ENCODE measurements around the gene S100A16. TPM values are rescaled to one million over a fixed set of nuclear protein-coding genes. Genes with fewer than 3 reads are reported as not detected.

S100A16 gene, protein sequence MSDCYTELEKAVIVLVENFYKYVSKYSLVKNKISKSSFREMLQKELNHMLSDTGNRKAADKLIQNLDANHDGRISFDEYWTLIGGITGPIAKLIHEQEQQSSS
- total RNA-seq, result 44.3 TPM
- long read RNA-seq, transcript S100A16-203 (3 exons, 956 nt), result minor isoform, 13 of 56 reads
- long read RNA-seq, transcript S100A16-204 (3 exons, 1,118 nt), result major isoform, 37 of 56 reads
- long read RNA-seq, partial matches to known transcripts, result 4 of 56 reads
- long read RNA-seq, other reads (novel, unspliced or antisense), result 1 of 56 reads

DNA sequence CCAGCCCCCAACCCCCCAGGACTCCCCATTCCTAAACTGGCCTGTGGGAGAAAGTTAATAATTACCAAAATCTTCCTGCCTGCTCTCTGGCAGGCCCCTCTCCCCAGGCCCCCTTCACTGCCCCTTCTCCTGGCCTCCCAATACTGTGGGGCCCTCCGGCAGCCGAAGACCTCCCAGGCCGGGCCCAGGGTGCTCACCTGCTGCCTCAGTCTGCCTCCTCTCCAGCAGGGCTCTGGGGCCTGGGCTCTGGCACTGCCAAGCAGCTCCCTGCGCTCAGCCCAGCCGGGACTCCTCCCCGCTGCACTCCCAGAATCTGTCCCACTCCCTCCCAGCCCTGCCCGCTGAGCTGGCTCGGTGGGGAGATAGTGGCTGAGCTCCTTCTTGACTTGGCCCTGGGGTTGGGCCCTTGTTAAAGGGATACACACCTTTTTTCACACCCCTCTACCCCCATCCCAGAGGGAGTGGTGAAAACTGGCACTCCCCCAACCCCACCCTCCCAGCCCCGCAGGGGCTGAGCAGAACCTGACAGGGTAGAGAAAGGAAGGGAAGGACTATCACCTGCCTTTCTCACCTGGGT, at the start of gene S100A16:
Gene S100A16, minus strand, starts transcription at position 383 of the 577 bp plus-strand sequence. CDS start 4,986 bp downstream, outside the sequence.
- peak; percentile 86 for ATAC-seq (ENCODE audit: poor library complexity)
- intact Hi-C loops (cut with DNase I), result no loop called here
- peak; percentile 86 for DNase-seq

DNA sequence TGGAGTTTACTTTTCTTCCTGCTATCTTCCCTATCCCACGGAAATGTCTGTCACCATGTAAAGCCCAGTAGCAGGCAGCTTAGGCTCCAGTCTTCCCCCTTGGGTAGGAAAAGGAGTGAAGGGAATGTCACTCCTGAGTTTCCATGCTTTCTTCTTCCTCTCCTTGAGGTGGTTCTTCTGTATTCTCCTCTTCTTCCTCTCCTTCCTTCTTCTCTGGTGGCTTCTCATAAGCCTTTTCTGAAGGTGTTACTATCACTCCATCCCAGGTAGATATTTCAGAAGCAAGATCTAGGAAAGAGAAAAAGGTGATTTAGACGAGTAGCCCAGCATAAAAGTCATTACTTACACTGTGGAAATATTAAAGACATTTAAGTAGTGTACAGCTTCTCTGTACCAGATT, 49.3 kb upstream of the S100A16 start:
- no peak for ATAC-seq (ENCODE audit: poor library complexity)
- DNase-seq, result no peak
- intact Hi-C loops (cut with DNase I), result loop anchor here (10.0 kb wide), 1 partner anchor 87 kb away; no protein-coding TSS in a partner anchor

DNA sequence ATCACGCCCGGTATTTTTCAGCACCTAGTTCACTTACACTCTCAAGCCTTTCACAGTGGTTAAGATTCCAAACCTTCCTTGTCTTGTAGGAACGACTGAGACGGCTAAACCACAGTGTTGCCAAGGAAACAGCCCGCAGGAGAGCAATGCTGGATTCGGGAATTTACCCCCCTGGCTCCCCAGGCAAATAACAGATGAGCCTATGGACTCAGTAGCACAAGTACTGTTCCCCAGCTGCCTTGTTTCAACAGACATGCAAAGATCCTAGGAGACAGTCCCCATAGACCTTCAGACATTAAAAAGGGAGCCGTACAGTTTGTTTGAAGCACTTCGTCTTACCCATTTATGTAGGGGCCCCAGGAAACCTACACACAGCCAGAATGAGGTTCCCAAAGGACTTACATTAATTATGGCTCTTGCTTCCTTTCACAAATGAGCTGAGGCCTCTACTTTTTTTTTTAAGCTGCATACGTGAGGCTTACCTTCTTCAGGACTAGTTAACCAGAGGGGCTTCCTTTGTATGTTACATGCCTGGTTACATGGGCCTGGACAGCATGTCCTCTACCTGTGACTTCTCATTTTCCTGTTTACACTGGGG, 48.3 kb upstream of the S100A16 start:
- DNase-seq (no peak), ATAC-seq (ENCODE audit: poor library complexity) (no peak)
- intact Hi-C loops (cut with DNase I), result loop anchor here (10.0 kb wide), 1 partner anchor 86 kb away; no protein-coding TSS in a partner anchor

DNA sequence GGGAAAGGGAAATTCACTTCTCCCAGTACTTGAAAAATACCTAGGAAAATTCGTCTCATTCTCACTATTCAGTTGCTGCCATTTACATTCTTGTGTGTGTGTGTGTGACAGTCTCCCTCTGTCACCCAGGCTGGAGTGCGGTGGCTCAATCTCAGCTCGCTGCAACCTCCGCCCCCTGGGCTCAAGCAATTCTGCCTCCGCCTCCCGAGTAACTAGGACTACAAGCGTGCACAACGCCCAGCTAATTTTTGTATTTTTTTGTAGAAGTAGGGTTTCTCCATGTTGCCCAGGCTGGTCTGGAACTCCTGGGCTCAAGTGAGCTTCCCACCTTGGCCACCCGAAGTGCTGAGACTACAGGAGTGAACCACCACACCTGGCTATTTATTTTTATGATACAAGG, 46.7 kb upstream of the S100A16 start:
- ATAC-seq (ENCODE audit: poor library complexity) (no peak), DNase-seq (no peak)
- intact Hi-C loops (cut with DNase I), result loop anchor here (10.0 kb wide), 1 partner anchor 85 kb away; no protein-coding TSS in a partner anchor

DNA sequence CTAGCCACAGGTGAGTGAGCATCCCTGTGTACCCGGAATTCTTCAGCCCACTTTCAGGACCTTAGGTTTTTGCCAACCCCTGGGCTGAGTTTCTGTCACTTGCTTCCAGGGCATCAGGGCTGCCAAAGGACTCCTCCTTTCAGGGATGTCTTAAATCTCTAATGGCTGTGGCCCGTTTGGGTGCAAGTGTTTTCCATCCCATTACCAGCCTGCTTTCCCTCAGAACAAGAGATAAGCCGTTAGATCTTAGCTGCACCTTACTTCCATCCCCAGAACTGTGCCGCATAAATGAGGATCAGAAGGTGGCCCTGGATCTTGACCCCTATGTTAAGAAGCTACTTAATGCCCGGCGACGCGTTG, 46.2 kb upstream of the S100A16 start:
- ATAC-seq (ENCODE audit: poor library complexity), result no peak
- intact Hi-C loops (cut with DNase I), result no loop called here
- DNase-seq, result no peak

DNA sequence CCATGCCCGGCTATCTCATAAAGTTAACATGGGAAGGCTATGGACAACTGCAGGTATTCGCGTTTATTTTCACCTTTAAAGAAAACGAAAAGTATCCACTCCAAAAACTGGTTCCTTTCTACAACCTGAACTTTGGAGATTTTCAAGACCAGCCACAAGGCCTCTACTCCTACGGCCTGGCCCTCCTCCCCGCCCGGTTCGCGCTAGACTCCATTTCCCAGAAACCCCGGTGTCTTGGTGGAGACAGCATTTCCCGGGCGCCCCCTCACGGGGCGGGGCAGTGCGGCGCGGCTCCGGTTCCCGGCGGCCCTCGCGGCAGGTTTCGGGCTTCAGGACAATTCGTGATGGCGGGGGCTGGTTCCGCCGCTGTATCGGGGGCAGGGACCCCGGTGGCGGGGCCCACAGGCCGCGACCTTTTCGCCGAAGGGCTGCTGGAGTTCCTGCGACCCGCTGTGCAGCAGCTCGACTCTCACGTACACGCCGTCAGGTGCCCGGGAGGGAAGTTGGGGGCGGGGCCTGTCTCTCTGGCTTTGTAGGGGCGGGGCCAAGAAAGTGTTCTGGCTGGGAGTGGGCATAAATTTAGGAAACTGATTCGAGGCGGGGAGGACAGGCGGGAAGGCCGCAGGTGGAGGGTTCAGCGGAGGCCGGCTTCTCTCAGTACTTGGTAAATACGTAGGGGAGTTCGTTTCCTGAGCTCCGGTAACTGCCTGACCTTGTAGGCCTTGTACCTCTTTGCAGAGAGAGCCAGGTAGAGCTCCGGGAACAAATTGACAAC, 45.6 kb upstream of the S100A16 start, which contains the start of gene SNAPIN:
Gene SNAPIN, plus strand, starts transcription at position 304 of the 775 bp plus-strand sequence. Its CDS starts 41 bp downstream, at position 345.
- DNase-seq (peak; percentile 95), ATAC-seq (ENCODE audit: poor library complexity) (peak; percentile 98)
- intact Hi-C loops (cut with DNase I), result no loop called here

DNA sequence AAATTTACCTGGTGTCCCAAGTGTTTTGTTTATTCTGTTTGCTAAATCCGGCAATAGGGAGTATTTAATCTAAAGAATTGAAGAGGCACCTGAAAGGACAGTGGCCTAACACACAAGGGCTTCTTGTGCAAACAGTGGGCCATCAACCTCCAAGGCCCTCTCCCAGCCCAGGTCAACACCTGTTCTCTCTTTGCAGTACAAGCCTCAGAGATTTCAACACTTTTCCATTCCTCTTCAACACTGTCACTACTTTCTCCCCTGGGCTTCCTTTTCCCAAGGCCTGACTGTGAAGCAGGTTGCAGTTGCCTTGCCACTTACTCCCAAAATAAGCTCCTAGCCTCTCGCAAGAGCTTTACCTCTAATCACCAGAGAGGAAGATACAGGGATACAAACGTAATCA, 42.4 kb upstream of the S100A16 start:
- DNase-seq (no peak), ATAC-seq (ENCODE audit: poor library complexity) (no peak)
- intact Hi-C loops (cut with DNase I), result no loop called here

DNA sequence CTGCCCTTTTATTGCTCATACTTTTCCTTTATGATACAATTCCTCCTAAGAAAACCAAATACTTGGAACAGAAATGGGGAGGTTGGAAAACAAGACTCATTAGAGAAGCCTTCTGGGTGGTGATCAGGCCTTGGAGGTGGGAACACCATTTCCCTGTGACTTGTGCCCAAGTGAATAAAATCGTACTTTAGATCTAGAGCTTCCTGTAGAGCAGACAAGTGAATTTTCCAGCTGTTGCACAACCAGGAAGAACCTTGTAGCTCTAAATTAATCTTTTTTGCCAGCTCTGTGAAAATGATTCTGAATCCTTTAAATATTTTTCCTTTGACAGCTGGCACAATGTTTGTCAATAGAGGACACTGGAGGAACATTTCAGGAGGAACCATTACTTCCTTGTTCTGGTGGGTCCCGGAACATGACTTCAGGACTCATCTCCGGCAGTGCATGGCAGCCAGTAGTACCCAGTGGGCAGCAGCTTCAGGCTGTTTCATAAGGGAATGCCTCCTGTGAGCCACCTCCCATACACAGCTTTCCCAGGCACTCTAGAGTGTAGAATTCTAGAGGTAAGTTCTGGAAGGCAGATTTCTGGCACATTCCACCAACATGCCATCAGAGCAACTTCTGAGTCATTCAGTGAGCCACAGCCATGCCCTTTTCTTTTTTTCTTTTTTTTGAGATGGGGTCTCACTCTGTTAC, 40.0 kb upstream of the S100A16 start:
- intact Hi-C loops (cut with DNase I), result no loop called here
- ATAC-seq (ENCODE audit: poor library complexity) (no peak), DNase-seq (no peak)

DNA sequence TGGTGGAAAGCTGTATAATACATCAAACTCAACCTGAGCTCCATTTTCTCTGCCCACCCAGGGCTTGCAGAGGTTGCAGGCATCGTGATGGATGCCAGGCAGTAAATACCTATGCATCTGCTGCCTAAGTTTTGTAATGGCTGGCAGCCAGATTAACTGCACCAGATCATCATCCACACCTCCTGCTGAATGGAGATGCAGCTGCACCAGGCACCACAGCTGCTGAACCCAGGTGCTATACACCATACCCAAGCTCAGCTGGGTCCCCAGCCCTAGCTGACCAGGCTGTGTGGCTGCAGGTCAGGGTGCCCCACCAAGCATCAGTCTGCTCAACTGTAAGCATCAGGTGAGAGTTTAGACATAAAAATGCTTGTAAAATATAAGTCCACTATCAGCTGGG, 38.8 kb upstream of the S100A16 start:
- intact Hi-C loops (cut with DNase I), result no loop called here
- DNase-seq (no peak), ATAC-seq (ENCODE audit: poor library complexity) (no peak)

DNA sequence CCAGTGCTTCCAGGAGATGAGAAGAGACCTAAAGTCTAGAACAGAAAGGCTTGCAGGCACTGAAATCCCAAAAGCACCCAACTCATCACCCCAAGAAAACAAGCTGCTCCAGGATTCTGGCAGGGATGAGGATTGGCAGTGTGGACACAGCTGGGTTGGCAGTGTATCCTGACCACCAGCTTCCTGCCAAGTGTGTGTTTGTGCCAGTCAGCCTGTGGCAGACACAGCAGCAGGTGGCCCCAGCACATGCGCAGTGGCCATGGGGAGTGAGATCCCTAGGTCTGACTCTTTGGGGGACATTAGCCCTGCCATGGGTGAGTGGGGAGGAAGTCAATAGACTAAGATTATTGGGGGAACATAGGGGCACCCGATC, 36.9 kb upstream of the S100A16 start:
- intact Hi-C loops (cut with DNase I), result no loop called here
- DNase-seq (peak; percentile 83), ATAC-seq (ENCODE audit: poor library complexity) (peak; percentile 84)

DNA sequence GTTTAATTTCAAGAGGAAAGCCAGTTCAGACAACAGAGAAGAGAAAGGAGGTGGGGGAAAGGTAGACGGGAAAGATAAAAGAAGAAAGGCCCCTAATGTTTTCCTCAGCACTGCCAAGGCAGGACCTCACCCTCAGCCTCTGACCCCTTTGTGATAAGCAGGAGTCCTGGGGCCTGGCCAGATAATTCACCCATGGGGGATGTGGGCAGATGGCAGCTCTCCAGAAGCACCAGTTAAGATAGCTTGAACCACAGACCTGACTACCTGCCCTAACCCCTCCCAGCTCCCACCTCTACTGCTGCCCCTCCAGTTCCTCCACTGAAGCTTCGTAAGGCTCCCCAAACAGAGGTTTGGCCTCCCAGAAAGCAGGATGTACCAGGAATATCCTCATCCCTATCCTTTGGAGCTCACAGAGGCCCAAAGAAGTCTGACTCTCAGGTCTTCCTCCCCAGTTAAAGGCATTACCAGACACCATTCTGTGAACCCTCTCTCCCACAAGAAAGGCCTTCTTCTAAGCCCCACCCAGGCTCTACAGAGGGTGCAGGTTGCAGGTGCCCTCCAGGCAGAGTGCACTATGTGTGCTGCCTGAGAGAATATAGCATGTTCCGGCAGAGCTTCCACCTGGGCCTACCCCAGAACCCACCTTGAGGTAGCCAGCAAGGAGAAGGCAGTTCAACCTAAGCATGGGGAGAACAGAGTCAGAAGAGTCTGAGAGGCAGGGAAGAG, 36.4 kb upstream of the S100A16 start:
- ATAC-seq (ENCODE audit: poor library complexity) (peak; percentile 1), DNase-seq (peak; percentile 22)
- intact Hi-C loops (cut with DNase I), result no loop called here

DNA sequence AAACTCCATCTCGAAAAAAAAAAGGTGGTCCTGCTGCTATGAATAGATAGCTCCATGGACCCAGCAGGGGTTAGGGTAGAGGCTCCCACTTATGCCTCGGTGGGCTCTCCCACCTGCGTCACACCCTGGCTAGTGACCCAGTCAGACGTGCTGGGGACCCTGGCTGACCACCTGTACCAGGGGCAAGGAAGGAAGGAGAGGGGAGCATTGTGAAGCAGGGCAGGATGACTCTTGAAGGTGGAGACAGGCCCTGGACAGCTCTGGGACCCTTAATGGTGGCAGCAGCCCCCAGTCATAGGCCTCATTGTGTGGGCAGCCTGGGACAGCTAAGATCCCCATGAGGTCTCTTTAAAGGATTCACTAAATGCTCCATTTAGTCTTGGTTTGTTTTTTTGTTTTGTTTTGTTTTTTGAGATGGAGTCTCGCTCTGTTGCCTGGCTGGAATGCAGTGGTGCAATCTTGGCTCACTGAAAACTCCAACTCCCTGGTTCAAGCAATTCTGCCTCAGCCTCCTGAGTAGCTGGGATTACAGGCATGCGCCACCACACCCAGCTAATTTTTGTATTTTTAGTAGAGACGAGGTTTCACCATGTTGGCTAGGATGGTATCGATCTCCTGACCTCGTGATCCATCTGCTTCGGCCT, 35.2 kb upstream of the S100A16 start:
- DNase-seq, result peak; percentile 10
- intact Hi-C loops (cut with DNase I), result no loop called here

DNA sequence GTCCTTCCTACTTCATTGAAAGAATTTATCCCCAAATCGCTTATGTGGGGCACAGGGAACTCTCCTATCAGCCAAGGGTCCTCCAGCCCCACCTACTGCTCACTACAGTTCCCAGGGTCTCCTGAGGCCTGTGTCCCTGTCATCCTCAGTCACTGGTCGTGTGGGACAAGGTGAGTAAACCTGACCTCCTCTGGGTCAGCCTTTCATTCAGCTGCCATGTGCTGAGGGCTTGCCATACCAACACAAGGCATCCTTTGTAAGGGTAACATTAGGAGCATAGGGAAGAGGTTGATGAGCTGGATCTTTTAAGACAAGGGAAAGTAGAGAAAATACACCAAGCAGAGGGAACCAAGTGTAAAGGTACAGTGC, 34.4 kb upstream of the S100A16 start:
- intact Hi-C loops (cut with DNase I), result no loop called here
- DNase-seq (no peak), ATAC-seq (ENCODE audit: poor library complexity) (peak; percentile 9)

More for the DNA sequence above, 35.2 kb upstream of the S100A16 start:
- no peak for ATAC-seq (ENCODE audit: poor library complexity)

DNA sequence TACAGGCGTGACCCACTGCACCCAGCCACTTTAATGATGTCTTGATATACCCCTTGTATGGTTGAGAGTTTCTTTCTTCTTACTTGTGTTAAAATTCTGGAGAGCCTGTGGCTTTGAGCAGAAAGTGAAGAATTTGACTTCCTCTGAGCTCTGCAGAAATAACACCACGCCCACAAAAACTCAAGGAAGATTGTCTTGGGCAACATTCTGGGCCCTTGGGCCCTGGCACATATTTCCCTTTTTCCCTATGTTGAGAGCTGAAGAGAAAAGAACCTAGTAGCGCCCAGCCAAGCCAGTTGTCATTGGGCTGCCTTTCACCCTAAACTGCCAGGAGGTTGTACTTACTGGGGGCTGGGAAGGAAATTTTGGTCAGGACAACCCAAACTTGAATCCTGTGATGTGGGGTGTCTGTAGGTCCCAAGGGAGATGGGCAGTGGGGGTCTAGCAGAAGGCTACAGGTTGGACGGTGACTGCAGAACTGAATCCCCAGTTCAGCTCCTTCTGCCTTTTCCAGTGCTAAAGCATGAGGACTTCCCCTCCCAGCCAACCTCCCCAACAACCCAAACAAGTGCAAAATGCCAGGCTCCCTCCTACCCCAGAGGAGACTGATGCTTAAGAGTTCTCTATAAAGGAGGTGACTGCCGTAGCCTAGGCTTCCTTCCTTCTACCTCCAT, 33.9 kb upstream of the S100A16 start:
- intact Hi-C loops (cut with DNase I), result no loop called here
- DNase-seq (no peak), ATAC-seq (ENCODE audit: poor library complexity) (peak; percentile 14)

DNA sequence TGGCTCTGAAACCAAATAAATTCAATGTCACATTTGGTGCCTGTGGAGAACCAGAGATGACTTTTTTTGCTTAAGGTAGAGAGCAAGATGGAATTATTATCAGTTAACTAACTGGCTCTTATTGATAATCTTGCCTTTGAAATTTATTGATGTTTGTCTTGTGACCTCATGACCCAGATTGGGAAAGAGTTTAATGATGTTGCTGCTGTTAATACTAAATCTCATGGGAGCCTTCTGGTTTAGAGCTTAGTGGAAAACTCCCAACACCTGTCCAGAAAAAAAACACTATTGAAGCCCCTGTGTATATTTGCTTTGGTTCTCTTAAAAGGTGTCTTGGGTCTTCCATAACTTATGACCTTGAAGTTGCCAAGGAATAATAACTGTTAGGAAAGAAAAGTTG, 30.9 kb upstream of the S100A16 start:
- no peak for ATAC-seq (ENCODE audit: poor library complexity)

DNA sequence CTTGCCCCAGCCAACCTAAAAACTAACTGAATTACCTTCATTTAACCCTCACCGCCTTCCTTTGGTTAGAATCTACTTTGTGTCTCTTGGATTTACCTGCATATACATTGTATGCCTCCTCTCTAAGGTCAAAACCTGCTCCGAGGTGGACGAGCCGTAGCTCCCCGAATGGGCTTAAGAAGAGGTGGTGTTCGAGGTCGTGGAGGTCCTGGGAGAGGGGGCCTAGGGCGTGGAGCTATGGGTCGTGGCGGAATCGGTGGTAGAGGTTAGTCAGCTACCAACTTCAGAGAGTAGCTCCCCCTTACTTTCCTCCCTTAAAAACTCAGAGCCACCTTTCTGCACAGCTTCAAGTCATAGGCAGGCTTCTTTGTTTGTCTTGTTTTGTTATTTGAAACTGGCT, 30.2 kb upstream of the S100A16 start:
- intact Hi-C loops (cut with DNase I), result no loop called here
- no peak for DNase-seq
- ATAC-seq (ENCODE audit: poor library complexity), result no peak

More for the DNA sequence above, 30.9 kb upstream of the S100A16 start:
- intact Hi-C loops (cut with DNase I), result no loop called here
- DNase-seq, result no peak

DNA sequence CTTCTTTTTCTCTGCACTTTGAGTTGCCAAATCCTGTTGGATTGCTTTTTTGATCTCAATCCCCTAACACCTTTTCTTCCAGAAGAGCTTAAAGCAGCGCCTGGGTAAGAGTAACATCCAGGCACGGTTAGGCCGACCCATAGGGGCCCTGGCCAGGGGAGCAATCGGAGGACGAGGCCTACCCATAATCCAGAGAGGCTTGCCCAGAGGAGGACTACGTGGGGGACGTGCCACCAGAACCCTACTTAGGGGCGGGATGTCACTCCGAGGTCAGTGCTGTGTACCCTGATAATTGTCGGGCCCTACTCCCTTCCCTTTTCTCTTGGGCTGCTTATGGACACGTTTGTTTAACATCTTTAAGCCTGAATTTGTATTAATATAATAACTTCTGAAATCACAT, 29.2 kb upstream of the S100A16 start:
- no peak for ATAC-seq (ENCODE audit: poor library complexity)
- DNase-seq, result no peak
- intact Hi-C loops (cut with DNase I), result no loop called here

All from Right ventricle myocardium superior (tissue), 1 donor.